ENCODE data around the gene PPP2R5C. TPM values are rescaled to one million over a fixed set of nuclear protein-coding genes. Genes with fewer than 3 reads are reported as not detected.
"Not testable (repeated sequence)": the region's sequence is repeated elsewhere in the genome, so short reads cannot be mapped to it uniquely, and the experiment has no call there.

PPP2R5C gene
- total RNA-seq = 10 to 100 TPM; 73.7 to 90.5 (median 87.6) TPM

DNA sequence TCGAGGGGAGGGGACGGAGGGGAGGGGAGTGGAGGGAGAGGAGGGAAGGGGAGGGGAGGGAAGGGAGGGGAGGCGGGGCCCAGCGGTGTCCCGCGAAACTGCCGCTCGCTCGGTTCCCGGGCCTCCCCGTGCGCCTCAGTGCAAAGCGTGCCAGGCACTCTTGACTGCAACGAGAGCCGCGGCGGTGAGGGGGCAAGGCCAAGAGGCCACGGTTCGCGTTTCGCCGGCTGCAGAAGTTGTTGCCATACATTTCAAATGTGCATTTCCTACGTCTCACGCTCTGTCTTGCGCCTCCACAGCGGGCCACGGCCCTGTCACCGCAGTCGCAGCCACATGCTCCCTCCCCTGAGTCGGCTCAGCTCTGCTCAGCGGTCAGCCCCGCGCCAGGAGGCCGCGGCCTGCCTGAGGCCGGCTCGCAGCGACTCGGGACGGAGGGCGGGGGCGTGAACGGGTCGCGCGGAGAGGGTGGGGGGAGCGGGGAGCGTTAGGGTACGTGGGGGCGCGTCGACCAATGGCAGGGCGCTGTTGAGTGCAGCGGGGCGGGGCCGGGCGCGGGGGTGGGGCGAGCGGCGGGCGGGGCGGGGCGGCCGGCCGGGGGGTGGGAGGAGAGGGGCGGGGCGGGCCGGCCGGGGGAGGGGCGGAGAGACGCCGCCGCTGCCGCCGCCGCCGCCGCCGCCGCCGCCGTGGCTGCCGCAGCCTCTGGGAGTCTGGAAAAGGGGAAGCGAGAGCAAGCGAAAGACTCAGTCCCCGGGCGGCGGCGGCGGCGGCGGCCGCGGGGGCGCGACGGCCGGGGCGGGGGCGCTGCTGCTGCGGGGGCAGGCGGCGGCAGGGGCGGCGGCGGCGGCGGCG, at the start of gene PPP2R5C:
TSS of gene PPP2R5C (plus strand) at position 678 of the 849 bp plus-strand sequence. CDS start 185 bp downstream, outside the sequence.
- no peak for TF ChIP-seq CTCF (IDR thresholded peaks at IDR 0.05)
- ATAC-seq (ENCODE audit: low FRiP score) (peak; percentile 80), DNase-seq (ENCODE audit: low spot score) (peak; percentile 79)

GRCh38 chr14:101711857-101712233, 49.7 kb upstream of the PPP2R5C start:
- ATAC-seq (ENCODE audit: low FRiP score); DNase-seq (ENCODE audit: low spot score): not testable (repeated sequence)

GRCh38 chr14:101712341-101712740, 49.2 kb upstream of the PPP2R5C start:
- DNase-seq (ENCODE audit: low spot score); ATAC-seq (ENCODE audit: low FRiP score): not testable (repeated sequence)

GRCh38 chr14:101713091-101713490, 48.4 kb upstream of the PPP2R5C start:
- not testable (repeated sequence) for ATAC-seq (ENCODE audit: low FRiP score); DNase-seq (ENCODE audit: low spot score)

DNA sequence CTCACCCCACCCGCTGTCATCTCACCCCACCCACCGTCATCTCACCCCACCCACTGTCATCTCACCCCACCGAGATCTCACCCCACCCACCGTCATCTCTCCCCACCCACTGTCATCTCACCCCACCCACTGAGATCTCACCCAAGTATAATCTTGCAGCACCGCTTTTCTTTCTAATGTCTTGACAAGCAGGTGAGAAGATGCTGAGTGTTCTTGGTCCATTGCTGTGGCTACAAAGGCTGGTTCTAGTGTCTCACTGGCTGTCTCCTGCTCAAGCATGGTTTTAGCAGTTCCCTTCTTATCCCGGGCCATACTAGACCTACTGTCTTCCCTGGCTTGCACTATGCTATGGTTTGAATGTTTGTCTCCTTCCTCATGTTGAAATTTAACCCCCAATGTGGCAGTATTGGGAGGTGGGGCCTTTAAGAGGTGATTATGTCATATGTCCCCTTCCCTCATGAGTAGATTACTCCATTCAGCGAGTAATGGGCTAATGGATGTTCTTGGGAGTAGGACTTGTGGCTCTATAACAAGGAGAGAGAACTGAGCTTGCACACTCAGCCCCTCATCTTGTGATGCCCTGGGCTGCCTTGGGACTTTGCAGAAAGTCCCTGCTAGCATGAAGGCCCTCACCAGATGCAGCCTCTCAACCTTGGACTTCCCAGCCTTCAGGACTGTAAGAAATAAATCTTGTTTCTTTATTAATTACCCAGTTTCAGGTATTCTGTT, 47.7 kb upstream of the PPP2R5C start:
- ATAC-seq (ENCODE audit: low FRiP score) (no peak), DNase-seq (ENCODE audit: low spot score) (no peak)
- TF ChIP-seq CTCF (IDR thresholded peaks at IDR 0.05) = no peak

DNA sequence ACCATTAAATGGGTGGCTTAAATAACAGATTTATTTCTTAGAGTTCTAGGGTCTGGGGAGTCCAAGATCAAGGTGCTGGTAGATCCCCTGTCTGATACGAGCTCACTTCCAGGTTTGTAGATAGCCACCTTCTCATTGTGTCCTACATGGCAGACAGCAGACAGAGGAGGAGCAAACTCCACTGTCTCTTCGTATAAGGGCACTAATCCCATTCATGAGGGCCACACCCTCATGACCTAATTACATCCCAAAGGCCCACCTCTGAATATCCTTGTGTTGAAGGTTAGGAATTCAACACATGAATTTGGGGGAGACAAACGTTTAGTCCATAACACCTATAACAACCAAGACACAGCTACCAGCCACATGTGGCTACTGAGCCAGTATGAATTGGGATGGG, 47.1 kb upstream of the PPP2R5C start:
- ATAC-seq (ENCODE audit: low FRiP score) = no peak
- TF ChIP-seq CTCF (IDR thresholded peaks at IDR 0.05) = no peak

GRCh38 chr14:101715210-101716076, 46.1 kb upstream of the PPP2R5C start:
- no peak for DNase-seq (ENCODE audit: low spot score)
- ATAC-seq (ENCODE audit: low FRiP score) = no peak

More for the DNA sequence above, 47.1 kb upstream of the PPP2R5C start:
- no peak for DNase-seq (ENCODE audit: low spot score)

More at GRCh38 chr14:101715210-101716076, 46.1 kb upstream of the PPP2R5C start:
- no peak for TF ChIP-seq CTCF (IDR thresholded peaks at IDR 0.05)

Measured in omental fat pad (tissue), 4 donors.